ENCODE data around the gene HBG2.

DNA sequence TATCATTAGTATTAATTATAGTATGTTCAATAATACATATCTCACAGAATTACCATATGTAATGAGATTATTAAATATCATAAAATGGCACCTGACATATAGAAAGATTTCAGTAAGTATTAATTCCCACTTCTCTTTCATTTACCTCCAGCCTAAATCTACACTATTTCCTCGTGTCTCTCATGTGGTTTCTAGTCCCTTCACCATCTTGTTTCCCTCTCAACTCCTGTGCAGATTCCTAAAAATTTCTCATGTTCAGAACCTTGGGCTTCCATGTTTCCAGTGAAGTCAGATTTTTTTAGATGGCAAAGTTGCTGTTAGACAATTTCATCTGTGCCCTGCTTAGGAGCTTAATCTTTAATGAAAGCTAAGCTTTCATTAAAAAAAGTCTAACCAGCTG, 29.3 kb upstream of the HBG2 start:
- TF ChIP-seq, protein P1, sequence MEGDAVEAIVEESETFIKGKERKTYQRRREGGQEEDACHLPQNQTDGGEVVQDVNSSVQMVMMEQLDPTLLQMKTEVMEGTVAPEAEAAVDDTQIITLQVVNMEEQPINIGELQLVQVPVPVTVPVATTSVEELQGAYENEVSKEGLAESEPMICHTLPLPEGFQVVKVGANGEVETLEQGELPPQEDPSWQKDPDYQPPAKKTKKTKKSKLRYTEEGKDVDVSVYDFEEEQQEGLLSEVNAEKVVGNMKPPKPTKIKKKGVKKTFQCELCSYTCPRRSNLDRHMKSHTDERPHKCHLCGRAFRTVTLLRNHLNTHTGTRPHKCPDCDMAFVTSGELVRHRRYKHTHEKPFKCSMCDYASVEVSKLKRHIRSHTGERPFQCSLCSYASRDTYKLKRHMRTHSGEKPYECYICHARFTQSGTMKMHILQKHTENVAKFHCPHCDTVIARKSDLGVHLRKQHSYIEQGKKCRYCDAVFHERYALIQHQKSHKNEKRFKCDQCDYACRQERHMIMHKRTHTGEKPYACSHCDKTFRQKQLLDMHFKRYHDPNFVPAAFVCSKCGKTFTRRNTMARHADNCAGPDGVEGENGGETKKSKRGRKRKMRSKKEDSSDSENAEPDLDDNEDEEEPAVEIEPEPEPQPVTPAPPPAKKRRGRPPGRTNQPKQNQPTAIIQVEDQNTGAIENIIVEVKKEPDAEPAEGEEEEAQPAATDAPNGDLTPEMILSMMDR (IDR thresholded peaks at IDR 0.05 in 2 of 3, conservative IDR thresholded peaks at IDR 0.05 in 1 of 3; ENCODE audit: control insufficient read depth in 2 of 3, extremely low read depth in 1 of 3, insufficient read depth in 1 of 3, low read depth in 3 of 3, low read length in 3 of 3) = no peak
- TF ChIP-seq, protein P2, sequence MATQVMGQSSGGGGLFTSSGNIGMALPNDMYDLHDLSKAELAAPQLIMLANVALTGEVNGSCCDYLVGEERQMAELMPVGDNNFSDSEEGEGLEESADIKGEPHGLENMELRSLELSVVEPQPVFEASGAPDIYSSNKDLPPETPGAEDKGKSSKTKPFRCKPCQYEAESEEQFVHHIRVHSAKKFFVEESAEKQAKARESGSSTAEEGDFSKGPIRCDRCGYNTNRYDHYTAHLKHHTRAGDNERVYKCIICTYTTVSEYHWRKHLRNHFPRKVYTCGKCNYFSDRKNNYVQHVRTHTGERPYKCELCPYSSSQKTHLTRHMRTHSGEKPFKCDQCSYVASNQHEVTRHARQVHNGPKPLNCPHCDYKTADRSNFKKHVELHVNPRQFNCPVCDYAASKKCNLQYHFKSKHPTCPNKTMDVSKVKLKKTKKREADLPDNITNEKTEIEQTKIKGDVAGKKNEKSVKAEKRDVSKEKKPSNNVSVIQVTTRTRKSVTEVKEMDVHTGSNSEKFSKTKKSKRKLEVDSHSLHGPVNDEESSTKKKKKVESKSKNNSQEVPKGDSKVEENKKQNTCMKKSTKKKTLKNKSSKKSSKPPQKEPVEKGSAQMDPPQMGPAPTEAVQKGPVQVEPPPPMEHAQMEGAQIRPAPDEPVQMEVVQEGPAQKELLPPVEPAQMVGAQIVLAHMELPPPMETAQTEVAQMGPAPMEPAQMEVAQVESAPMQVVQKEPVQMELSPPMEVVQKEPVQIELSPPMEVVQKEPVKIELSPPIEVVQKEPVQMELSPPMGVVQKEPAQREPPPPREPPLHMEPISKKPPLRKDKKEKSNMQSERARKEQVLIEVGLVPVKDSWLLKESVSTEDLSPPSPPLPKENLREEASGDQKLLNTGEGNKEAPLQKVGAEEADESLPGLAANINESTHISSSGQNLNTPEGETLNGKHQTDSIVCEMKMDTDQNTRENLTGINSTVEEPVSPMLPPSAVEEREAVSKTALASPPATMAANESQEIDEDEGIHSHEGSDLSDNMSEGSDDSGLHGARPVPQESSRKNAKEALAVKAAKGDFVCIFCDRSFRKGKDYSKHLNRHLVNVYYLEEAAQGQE (IDR thresholded peaks at IDR 0.05; ENCODE audit: low read depth, low read length) = no peak
- TF ChIP-seq, protein P3, sequence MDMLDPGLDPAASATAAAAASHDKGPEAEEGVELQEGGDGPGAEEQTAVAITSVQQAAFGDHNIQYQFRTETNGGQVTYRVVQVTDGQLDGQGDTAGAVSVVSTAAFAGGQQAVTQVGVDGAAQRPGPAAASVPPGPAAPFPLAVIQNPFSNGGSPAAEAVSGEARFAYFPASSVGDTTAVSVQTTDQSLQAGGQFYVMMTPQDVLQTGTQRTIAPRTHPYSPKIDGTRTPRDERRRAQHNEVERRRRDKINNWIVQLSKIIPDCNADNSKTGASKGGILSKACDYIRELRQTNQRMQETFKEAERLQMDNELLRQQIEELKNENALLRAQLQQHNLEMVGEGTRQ (IDR thresholded peaks at IDR 0.05; ENCODE audit: borderline replicate concordance, low read depth, low read length) = no peak
- TF ChIP-seq RAD21 (IDR thresholded peaks at IDR 0.05; ENCODE audit: insufficient read depth, low read depth, low read length) = no peak
- no peak for TF ChIP-seq NFIC (IDR thresholded peaks at IDR 0.05; ENCODE audit: low read depth, low read length)
- no peak for TF ChIP-seq FOXK2 (IDR thresholded peaks at IDR 0.05)
- no peak for TF ChIP-seq POLR2A (IDR thresholded peaks at IDR 0.05; ENCODE audit: low read depth, low read length)

All from GM12878 (cell line).